ENCODE data around the gene GAREM2.

- TF ChIP-seq, protein P1, sequence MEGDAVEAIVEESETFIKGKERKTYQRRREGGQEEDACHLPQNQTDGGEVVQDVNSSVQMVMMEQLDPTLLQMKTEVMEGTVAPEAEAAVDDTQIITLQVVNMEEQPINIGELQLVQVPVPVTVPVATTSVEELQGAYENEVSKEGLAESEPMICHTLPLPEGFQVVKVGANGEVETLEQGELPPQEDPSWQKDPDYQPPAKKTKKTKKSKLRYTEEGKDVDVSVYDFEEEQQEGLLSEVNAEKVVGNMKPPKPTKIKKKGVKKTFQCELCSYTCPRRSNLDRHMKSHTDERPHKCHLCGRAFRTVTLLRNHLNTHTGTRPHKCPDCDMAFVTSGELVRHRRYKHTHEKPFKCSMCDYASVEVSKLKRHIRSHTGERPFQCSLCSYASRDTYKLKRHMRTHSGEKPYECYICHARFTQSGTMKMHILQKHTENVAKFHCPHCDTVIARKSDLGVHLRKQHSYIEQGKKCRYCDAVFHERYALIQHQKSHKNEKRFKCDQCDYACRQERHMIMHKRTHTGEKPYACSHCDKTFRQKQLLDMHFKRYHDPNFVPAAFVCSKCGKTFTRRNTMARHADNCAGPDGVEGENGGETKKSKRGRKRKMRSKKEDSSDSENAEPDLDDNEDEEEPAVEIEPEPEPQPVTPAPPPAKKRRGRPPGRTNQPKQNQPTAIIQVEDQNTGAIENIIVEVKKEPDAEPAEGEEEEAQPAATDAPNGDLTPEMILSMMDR (conservative IDR thresholded peaks at IDR 0.05; ENCODE audit: low read length), result no peak
- TF ChIP-seq EZH2phosphoT487 (IDR thresholded peaks at IDR 0.05; ENCODE audit: borderline replicate concordance, low read depth, low read length), result no peak
These were observed 46.8 kb upstream of the GAREM2 start for GRCh38 chr2:26126074-26126473.
